ENCODE results near the gene ERN1.

ERN1 gene

DNA sequence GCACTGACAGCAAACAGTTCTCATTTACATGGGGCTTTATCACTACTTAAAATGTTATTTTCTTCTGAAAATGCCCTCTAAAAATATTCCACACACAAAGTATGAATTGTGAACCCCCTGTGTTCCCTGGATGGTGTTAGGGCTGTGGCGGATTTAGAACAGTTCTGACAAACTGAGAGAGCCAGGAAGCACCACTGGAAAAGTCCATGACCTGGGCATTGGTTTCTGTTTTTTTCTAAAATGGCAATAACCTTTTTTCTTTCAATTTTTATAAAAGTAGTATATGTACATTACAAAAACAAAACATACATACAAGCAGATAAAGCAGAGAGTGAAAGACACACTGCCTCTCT is 21.0 kb upstream of the ERN1 start:
- no peak overlapping the region for H3K27ac Mint-ChIP-seq
- H3K27me3 Mint-ChIP-seq: no peaks in the 10 kb centered on the region
- peaks cover 17% of the 10 kb centered on the region for H3K36me3 Mint-ChIP-seq
- H3K4me3 Mint-ChIP-seq: no peak overlapping the region
- H3K9me3 Mint-ChIP-seq (ENCODE audit: low read depth): no peaks in the 10 kb centered on the region
- peaks cover 27% of the 10 kb centered on the region for H3K4me1 Mint-ChIP-seq (ENCODE audit: low read depth)

DNA sequence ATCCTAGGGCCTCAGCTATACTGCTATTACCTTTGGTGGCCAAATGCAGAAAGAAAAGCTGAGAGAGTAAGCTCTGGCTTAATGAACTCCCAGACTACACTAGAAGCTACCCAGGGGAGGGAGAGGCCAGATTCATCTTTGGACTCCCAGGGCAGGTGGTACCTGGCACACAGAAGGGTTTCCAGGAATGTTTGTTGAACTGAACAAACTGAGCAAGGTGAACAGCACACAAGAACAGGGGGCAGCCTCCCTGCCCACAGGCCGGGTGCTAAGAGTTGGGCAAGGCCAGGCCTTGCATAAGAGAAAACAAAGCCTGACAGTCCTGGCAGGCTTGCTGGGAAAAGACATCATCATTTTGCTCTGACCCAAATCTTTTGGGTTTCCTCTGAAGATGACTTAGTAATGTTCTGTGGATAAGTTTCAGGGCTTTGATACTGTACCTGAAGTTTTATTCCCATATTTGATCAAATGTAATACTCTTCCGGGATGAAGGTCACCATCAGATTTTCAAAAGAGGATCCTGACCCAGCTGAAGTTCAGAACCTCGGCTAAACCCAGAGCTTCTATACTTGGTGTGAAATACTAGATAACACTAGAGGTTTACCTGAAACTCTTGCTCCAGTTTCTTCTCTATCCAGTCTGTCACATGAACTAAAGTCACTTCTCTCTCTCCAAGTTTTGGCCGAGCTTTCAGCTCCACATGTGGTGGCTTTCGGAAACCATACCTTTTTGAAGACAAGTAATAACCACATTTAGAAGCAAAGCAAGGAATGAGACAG is 20.5 kb upstream of the ERN1 start:
- Mint-ChIP-seq H3K4me3 (no peak overlapping the region), H3K9me3 (ENCODE audit: low read depth) (no peaks in the 10 kb centered on the region), H3K27ac (no peak overlapping the region), H3K4me1 (ENCODE audit: low read depth) (peaks cover 27% of the 10 kb centered on the region), H3K36me3 (peaks cover 17% of the 10 kb centered on the region), H3K27me3 (no peaks in the 10 kb centered on the region)

DNA sequence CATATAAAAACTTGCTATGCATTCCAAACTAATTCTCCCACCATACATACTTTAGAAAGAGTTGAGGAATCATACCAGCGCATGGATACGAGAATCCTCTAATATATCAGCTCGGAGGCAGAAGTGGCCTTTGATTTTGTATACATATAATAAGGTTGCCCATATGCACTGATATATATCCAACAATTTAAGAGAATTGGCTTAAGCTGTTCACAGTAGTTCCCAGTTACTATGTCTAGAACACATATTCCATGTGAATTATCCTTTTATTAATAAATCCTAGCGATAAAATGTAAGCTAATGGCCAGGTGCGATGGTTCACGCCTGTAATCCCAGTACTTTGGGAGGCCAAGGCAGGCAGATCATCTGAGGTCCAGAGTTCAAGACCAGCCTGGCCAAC is 19.3 kb upstream of the ERN1 start:
- Mint-ChIP-seq H3K27ac (no peak overlapping the region), H3K4me1 (ENCODE audit: low read depth) (peaks cover 31% of the 10 kb centered on the region), H3K36me3 (peaks cover 17% of the 10 kb centered on the region), H3K4me3 (no peak overlapping the region), H3K9me3 (ENCODE audit: low read depth) (no peaks in the 10 kb centered on the region), H3K27me3 (no peaks in the 10 kb centered on the region)

DNA sequence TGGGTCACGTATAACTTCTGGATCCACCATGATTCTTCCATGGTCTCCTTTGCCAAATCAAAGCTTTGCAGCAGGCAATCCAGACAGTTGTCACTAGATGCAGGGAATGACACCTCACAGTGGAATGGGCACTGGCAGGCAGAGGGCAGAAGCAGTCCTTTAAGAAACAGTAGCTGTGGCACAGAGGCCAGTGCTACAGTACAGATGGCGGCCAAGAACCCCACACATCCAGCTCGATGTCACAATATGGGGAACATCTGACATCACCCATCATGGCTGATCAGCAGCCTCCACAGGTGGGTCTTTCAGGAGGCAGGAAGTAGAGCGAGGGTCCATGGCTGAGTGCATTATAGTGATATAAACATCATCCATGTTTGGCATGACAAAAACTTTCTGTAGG is 18.8 kb upstream of the ERN1 start:
- no peaks in the 10 kb centered on the region for H3K9me3 Mint-ChIP-seq (ENCODE audit: low read depth)
- peaks cover 31% of the 10 kb centered on the region for H3K4me1 Mint-ChIP-seq (ENCODE audit: low read depth)
- no peak overlapping the region for H3K4me3 Mint-ChIP-seq
- H3K27me3 Mint-ChIP-seq: no peaks in the 10 kb centered on the region
- H3K36me3 Mint-ChIP-seq: peaks cover 17% of the 10 kb centered on the region
- H3K27ac Mint-ChIP-seq: no peak overlapping the region

DNA sequence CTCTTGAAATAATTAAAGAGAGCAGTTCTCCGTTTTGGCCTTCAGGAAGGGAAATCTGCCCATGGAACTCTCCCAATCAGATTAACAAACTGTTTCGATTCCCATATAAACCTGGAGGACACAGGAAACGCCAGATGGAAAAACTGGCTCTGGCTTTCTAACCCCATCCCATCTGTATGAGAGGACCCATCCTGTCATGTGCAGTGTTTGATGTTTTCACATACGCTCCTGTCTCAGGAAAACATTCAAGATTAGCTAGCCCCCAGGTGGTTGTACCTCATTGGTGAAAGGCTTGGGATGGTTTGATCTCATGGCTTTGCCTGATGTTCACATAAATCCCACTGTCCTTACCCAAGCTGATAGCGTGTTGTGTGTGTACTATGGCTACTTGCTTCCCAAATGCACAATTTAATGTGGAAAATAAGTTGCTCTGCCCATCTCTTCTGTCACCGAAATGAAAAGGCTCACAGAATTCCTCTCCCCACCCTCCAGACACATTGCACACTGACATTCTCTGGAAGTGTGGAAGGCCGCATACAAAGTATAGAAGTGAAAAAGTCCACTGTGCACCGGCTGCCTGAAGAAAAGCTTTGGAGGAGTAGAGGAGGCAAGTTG is 18.2 kb upstream of the ERN1 start:
- H3K4me3 Mint-ChIP-seq: no peak overlapping the region
- no peaks in the 10 kb centered on the region for H3K9me3 Mint-ChIP-seq (ENCODE audit: low read depth)
- H3K36me3 Mint-ChIP-seq: peaks cover 17% of the 10 kb centered on the region
- H3K27ac Mint-ChIP-seq: no peak overlapping the region
- peaks cover 31% of the 10 kb centered on the region for H3K4me1 Mint-ChIP-seq (ENCODE audit: low read depth)
- no peaks in the 10 kb centered on the region for H3K27me3 Mint-ChIP-seq

DNA sequence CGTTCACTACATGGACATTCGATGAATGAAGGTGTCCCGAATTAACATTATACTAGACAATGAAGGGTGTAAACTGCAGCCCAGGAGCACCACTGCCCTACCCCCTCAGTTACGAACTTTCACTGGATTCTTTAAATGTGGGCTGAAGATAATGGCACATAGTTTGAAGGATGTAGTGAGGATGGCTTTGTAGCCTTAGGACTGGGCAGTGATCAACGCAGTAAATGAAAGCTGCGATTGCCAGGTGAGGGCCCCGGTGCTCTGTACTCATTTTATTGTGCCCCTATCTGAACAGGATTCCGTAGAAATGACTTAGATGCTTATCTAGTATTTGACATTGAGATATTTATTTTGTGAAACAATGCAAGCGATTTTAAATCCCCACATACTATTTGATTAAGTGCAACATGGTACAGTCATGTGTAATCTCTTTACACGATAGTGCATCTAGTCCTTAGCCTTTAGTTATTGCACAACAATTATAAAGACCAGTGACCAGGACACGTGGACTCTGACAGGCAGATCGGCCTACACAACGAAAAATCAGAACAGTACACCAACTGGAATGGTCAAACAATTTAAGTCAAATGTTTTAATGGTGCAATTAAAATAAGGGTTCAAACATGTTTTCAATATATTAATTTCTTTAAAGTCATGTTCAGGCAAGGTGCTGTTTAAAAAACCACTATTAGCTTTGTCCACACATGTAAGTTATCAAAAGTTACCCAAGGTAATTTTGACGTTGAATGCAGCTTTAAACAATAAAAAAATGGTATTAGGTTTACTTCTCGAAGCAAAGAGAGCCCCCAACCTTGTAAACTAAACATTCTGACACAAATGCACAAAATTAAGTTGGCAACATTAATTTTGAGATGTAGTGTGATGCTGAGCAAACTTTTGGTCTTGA is 17.4 kb upstream of the ERN1 start:
- Mint-ChIP-seq H3K4me3 (no peak overlapping the region), H3K9me3 (ENCODE audit: low read depth) (no peaks in the 10 kb centered on the region), H3K4me1 (ENCODE audit: low read depth) (peaks cover 31% of the 10 kb centered on the region), H3K27ac (no peak overlapping the region), H3K27me3 (no peaks in the 10 kb centered on the region), H3K36me3 (peaks cover 17% of the 10 kb centered on the region)

DNA sequence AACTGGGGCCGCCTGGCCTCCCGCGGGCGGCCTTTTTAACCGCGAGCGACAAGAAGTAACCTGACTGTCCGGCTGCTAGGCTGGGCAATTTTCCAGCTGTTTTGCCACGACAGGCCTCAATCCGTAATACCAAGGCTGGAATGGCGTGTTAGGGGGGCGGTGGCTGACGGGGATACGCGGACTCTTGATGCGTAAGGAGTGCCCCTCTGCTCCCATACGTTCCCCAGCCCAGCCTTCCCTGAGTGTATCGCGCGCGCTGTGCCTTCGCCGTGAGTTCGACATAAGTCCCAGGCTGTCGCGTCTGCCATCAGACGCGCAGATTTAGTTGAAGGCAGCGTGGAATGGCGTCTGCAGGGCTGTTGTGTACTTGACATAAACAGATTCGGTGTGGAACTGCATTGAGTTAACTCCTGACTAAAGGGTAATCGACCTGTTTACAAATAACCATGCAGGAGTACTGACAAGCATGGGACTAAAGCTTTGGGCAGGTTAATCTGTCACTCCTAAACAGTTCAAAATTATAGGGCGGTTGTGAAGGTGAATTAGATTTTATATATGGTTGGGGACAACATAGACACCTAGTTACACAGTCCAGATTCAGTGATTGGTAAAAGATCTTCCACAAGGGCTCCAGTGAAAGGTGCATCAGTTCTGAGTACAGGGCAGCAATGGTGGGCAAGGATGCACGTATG is 16.6 kb upstream of the ERN1 start:
- H3K4me3 Mint-ChIP-seq: no peak overlapping the region
- H3K27me3 Mint-ChIP-seq: no peaks in the 10 kb centered on the region
- no peaks in the 10 kb centered on the region for H3K9me3 Mint-ChIP-seq (ENCODE audit: low read depth)
- peaks cover 31% of the 10 kb centered on the region for H3K4me1 Mint-ChIP-seq (ENCODE audit: low read depth)
- no peak overlapping the region for H3K27ac Mint-ChIP-seq
- H3K36me3 Mint-ChIP-seq: peaks cover 17% of the 10 kb centered on the region

DNA sequence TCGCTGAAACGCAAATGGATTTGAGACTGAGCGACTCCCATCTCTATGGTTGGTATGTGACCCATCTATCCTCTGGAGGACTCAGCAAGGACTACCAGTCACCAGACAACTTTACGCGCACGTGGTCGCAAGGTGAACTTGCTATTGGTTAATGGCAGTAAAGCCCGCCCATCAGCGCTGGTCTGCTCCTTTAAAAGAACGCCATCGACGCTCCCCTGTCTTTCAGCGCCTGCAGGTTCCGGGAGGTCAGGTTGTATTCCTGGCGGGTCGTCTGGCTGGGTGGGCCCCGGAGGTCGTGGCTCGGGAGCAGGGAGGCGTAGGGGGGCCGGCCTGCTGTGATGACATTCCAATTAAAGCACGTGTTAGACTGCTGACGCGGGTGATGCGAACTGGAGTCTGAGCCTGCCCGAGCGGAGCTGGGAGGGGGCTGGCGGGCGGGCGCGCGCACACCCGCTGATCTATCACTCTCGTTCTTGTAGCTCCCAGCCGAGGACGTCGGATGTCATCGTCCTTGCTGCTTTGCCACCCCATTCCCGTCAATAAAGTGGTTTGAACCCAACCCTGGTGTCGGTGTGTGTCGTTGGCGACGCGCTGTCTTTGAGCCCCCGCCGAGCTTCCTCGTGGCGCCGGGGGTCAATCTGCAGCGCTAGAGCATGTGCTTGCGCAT is 15.9 kb upstream of the ERN1 start:
- Mint-ChIP-seq H3K4me3 (no peak overlapping the region), H3K36me3 (peaks cover 17% of the 10 kb centered on the region), H3K4me1 (ENCODE audit: low read depth) (peaks cover 31% of the 10 kb centered on the region), H3K27me3 (no peaks in the 10 kb centered on the region), H3K9me3 (ENCODE audit: low read depth) (no peaks in the 10 kb centered on the region), H3K27ac (no peak overlapping the region)

DNA sequence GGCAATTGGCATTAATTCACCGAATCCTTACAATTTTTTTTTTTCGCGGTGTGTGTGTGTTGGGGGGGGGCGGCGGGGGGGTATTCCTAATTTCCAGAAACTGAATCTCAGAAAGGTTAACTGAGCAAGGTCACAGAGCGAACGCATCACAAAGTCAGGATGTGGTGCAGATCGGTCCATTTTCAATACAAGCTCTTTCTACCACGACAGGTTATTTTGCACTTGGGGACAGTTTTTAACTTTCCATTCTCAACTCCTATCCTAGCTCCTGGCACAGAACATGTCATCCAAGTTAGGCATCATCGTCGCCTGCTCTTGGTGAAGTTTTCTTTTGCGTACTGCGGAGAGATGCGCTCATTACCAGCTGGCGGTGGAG is 15.4 kb upstream of the ERN1 start:
- no peaks in the 10 kb centered on the region for H3K9me3 Mint-ChIP-seq (ENCODE audit: low read depth)
- H3K27ac Mint-ChIP-seq: no peak overlapping the region
- H3K27me3 Mint-ChIP-seq: no peaks in the 10 kb centered on the region
- H3K4me3 Mint-ChIP-seq: no peak overlapping the region
- peaks cover 31% of the 10 kb centered on the region for H3K4me1 Mint-ChIP-seq (ENCODE audit: low read depth)
- H3K36me3 Mint-ChIP-seq: peaks cover 17% of the 10 kb centered on the region

DNA sequence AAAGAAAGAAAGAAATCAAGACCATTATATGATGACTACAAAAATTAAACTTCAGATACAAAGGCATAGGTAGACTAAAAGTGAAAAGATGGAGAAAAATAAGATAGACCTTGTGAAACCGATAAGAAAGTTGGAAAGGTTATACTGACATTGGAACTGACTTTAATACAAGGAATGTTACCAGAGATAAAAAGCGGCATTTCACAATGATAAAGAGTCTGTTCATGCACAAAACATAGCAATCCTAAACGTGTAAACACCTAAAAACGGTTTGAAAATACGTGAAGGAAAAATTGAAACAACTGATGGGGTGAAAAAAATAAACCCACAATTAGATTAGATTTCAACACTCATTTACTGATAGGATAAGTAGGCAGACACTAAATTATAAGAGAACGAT is 9.6 kb upstream of the ERN1 start:
- no peak overlapping the region for H3K27ac Mint-ChIP-seq
- no peaks in the 10 kb centered on the region for H3K9me3 Mint-ChIP-seq (ENCODE audit: low read depth)
- no peaks in the 10 kb centered on the region for H3K27me3 Mint-ChIP-seq
- H3K36me3 Mint-ChIP-seq: no peaks in the 10 kb centered on the region
- no peaks in the 10 kb centered on the region for H3K4me1 Mint-ChIP-seq (ENCODE audit: low read depth)
- H3K4me3 Mint-ChIP-seq: no peak overlapping the region

DNA sequence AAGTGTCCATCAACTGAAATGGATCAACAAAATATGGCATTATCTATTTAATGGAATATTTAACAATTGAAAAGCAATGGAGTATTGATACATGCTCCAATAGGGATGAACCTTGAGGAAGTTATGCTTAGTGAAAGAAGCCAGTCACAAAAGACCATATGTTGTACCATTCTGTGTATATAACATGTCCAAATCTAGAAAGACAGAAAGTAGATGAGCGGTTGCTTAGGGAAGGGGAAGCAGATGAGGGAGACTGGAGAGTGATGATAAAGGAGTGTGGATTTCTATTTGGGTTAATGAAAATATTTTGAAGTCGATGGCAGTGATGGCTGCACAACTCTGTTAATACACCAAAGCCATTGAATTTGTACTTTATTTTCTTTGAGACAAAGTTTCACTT is 8.5 kb upstream of the ERN1 start:
- Mint-ChIP-seq H3K36me3 (no peaks in the 10 kb centered on the region), H3K4me3 (no peak overlapping the region), H3K9me3 (ENCODE audit: low read depth) (no peaks in the 10 kb centered on the region)

DNA sequence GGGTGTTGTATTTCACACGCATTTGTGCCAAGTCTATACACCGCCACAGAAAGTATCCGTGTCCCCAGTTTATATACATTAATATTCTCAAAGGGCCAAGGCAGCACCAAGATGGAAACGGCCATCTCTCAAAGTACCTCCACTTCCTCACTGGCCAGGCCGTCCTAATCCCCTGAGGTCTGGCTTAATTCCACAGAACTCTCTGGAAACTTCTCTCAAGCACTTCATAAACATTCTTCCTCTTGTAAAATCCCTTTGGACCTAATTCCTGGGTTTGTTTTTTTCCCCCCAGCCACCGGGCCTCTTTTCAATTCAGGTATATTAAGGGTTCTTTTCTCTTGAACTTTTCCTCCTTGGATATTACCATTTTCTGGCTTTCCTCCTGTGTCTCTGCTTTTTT is 5.1 kb upstream of the ERN1 start:
- H3K27me3 Mint-ChIP-seq: no peaks in the 10 kb centered on the region
- H3K4me1 Mint-ChIP-seq (ENCODE audit: low read depth): peaks cover 17% of the 10 kb centered on the region
- no peaks in the 10 kb centered on the region for H3K36me3 Mint-ChIP-seq
- no peak overlapping the region for H3K27ac Mint-ChIP-seq
- H3K4me3 Mint-ChIP-seq: no peak overlapping the region
- H3K9me3 Mint-ChIP-seq (ENCODE audit: low read depth): no peaks in the 10 kb centered on the region

More for the DNA sequence above, 8.5 kb upstream of the ERN1 start:
- Mint-ChIP-seq H3K27me3 (no peaks in the 10 kb centered on the region), H3K4me1 (ENCODE audit: low read depth) (peaks cover 3% of the 10 kb centered on the region), H3K27ac (no peak overlapping the region)

DNA sequence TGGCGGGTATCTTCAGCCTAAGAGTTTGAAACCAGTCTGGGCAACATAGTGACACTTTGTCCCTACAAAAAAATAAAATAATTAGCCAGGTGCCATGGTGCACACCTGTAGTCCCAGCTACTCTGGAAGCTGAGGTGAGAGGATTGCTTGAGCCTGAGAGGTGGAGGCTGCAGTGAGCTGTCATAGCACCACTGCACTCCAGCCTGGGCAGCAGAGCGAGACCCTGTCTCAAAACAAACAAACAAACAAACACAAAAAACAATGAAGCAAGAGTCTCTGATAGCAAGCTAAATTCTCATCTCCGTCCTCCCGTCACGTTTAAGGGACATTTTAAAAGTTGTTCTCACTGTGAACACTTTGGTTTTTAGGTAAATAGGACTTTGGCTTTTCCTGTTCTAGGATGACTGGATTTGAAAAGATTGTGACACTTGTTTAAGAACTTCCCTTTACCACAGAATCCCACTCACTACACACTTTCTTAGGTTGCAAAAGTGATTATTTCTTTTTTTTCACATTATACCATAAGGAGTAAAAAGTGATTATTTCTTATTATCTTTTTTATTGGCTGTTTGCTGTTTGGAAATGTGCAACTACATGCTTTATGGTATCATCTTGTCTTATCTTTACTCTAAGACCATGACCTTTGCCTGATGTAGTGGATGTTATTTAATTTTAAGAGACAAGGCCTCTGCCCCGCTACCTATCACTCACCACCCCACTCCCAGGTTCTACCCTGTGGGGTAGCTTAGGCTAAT is 4.4 kb upstream of the ERN1 start:
- no peaks in the 10 kb centered on the region for H3K36me3 Mint-ChIP-seq
- peaks cover 17% of the 10 kb centered on the region for H3K4me1 Mint-ChIP-seq (ENCODE audit: low read depth)
- H3K9me3 Mint-ChIP-seq (ENCODE audit: low read depth): no peaks in the 10 kb centered on the region
- no peak overlapping the region for H3K27ac Mint-ChIP-seq
- no peak overlapping the region for H3K4me3 Mint-ChIP-seq
- H3K27me3 Mint-ChIP-seq: no peaks in the 10 kb centered on the region
